Left ventricle myocardium superior (tissue), 1 donor: ENCODE results near the gene SPNS2. TPM values are rescaled to one million over a fixed set of nuclear protein-coding genes. Genes with fewer than 3 reads are reported as not detected.

Source experiments
- ATAC-seq: fragments of 200-7000 bp; cut with Tn5 transposase; one replicate; pipeline ENCODE4 v1.9.1; 2020; ENCODE audit warnings: mild to moderate bottlenecking, moderate library complexity
- DNase-seq: peaks from one replicate; pipeline ENCODE4 v3.0.0-alpha.2; 2020
- intact Hi-C: fragments of 100-400 bp; cut with micrococcal nuclease; formaldehyde crosslinking; loops from one replicate; pipeline ENCODE4 v1.11.0; 2022
- total RNA-seq: library from RNA; stranded (reverse); fragmentation: NEBNext Ultra II Directional; extraction: Animal tissue kit (Norgen Biotek cat#: 25700); gene quantifications from one replicate; pipeline ENCODE4 v1.2.1, GENCODE V29; 2021
- donor health status: DM: no; HTN: yes; CAD: no; lungs with severe emphysema.

The SPNS2 gene
- total RNA-seq, 1 donor from 2014 or later: 12.7 TPM

DNA sequence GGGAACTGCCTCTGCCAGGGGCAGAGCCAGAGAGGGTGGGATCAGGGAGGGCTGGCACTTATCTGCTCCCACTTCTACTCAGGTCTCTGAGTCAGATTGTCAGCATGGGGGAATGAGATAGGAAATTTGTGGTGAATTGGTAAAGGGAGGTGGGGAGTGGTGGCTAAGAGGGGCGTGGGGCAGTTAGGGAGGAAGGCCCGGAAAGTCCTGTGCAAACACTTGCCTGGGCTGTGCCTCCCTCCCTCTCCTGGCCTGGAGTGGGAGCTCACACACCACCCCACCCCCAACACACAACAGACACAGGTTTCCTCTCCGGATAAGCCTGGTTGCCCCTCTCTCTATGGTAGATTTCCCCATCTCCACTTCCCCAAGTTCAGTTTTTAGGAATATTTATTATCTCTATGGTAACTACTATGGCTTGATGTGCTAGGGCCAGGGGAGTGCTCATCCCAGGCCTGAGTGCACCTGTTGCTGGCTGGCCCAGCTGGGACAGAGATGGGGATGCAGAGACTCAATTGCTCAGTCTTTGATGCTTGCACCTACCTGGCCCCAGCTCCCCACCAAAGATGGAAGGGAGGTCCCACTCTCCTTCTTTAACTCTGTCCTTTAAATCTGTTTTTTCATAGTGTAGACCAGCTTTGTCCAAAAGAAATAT is 2.7 kb downstream of the SPNS2 start:
- no peak for ATAC-seq
- intact Hi-C loops: no loop called here
- no peak for DNase-seq

DNA sequence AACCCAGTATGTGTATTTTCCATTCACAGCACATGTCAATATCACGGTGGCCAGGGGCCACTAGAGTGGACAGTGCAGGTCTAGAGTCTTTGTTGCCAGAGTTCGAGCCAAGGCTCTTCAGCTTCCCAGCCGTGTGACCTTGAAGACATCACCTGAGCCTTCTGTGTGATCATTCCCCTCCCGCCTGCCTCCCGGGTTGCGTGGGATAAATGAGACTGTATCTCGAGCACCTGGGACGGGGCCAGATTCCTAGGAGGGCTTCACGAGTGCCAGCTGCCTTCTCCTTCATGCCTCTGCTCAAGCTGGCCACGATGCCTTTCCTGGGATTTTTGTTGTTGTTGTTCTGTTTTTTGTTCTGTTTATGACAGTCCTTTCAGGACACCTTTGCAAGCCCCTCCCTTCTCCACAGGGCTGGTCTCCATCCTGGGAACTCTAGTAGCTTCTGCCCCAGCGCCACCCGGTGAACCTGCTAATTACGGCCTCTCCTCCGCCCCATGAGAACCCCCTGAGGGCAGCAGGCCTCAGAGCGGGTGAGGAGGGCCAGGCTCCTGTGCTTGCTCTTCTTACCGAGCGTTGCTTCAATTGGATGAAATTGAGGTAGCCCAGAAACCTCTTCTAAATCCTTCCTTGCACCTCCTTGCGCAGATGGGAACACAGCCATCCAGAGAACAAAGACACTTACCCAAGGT is 3.9 kb downstream of the SPNS2 start:
- DNase-seq (no peak), ATAC-seq (no peak)

GRCh38 chr17:4503283-4504025 is 4.8 kb downstream of the SPNS2 start:
- intact Hi-C loops: no loop called here
- ATAC-seq (no peak), DNase-seq (no peak)

More for the DNA sequence above, 3.9 kb downstream of the SPNS2 start:
- intact Hi-C loops: no loop called here

DNA sequence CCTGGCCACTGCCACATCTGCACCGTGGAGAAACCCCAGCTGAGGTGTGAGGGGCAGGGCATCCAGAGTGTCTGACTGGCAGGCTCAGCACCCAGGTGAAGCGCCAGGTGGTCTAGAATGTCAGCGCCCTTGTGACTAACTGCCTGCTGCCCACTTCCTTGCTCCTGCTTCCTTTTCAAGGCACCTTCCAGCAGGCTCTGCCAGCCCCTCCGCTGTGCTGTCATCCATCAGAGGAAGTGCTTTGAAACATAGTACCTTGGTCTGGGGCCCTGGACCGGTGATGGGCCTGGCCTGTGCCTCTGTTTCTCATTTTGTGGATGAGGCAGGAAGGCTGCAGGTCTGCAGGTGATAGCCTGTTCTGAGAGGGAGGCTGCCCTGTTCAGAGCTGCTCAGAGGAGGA is 5.5 kb downstream of the SPNS2 start:
- DNase-seq (no peak), ATAC-seq (no peak)
- intact Hi-C loops: no loop called here

DNA sequence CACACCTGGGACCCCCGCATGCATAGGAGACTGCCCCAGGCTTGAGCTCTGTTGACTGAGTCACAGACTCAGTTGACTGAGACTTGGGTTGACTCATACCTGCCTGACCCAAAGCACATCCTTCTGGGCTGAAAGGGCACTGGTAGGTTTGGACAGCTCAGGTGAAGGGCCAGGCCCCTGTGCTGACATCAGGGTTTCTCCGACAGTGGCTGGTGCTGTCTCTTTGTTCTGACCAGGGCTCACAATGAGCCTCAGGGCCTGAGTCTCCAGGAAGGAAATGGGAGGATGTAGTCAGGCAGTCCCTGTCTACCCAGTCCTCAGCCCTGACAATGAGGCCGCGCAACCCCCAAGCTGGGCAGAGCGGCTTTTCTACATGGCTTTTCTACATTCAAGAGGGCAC is 6.5 kb downstream of the SPNS2 start:
- DNase-seq (no peak), ATAC-seq (no peak)
- intact Hi-C loops: no loop called here

DNA sequence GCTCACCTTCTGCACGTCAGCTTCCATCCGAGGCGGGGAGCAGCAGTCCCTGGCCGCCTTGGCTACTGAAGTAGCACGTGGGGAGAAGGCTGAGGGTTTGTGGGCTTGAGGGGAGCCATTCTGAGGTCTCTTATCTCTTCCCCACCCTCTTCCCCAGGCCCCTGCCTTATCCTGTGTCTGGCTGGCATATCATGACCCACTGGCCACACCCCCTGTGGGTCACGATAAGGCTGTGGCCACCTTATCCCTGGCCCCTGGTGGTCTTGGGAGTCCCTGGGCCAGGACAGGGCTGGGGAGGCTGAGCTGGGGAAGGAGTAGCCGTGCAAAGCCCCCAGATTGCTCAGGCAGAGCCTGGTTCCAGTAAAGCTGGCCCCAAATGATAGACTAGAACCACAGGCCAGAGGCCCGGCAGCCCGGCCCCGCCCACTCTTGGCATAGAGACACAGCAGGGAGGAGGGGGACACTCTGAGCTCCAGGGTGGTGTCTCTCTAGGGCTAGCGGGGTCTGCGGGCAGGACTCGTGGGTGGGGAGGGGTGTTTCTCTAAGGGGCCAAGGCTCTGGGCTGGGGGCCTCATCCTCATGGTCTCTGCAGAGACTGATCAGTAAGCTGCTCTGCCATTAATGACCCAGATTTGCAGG is 7.6 kb downstream of the SPNS2 start:
- intact Hi-C loops: no loop called here
- DNase-seq: no peak

DNA sequence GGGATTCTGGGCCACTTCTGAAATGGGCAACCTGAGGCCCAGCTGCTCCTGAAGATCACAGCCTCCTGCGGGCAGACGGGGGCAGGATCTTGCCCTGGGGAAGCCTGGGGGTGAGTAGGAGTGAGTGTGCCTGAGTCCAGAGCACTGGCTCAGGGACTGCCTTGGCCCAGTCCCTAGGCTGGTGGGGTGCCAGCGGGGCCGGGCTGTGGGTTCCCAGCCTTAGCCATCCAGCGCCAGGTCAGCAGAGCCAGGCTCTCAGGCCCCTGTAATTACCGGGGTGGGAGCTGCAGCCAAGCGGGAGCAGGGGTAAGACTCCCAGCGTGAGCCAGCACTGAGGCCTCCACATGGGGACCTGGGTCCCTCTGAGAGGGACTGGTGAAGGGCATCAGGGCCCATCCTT is 8.2 kb downstream of the SPNS2 start:
- ATAC-seq (peak; percentile 86), DNase-seq (peak; percentile 83)
- intact Hi-C loops: no loop called here

More for the DNA sequence above, 7.6 kb downstream of the SPNS2 start:
- peak; percentile 6 for ATAC-seq

DNA sequence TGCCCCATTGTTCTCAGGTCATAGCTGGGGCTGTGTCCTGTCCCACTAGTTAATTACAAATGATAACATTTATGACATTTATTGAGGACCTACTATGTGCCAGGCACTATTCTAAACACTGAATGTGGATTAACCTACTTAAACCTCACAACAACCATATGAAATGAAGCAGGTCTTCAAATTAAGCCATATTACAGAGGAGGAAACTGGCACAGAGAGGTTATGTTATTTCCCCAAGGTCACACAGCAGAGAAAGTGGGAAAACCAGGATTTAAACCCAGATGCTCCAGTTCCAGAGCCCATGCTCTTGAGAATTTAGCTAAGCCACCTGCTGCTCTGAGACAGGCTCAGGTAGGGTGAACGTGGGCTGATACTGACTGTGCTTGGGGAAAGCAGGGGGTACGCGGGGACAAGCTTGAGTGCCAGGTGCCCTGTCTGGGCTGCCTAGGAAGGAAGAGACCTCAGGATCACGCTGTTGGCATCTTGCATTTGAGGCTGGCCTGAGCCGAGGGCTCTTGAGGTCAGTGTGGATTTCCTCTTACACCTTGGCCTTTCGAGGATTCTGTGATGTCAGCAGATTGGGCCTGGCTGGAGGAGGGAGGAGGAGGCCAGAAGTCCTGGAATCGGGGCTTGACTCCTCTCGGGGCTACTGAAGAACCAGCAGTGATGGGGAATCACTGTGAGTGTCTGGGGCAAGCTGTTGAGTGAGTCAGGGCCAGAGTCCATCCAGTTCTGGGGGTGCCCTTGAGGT is 8.9 kb downstream of the SPNS2 start:
- no peak for DNase-seq
- intact Hi-C loops: no loop called here
- ATAC-seq: no peak

GRCh38 chr17:4508207-4508606 is 9.5 kb downstream of the SPNS2 start:
- no peak for DNase-seq
- ATAC-seq: no peak
- intact Hi-C loops: no loop called here

DNA sequence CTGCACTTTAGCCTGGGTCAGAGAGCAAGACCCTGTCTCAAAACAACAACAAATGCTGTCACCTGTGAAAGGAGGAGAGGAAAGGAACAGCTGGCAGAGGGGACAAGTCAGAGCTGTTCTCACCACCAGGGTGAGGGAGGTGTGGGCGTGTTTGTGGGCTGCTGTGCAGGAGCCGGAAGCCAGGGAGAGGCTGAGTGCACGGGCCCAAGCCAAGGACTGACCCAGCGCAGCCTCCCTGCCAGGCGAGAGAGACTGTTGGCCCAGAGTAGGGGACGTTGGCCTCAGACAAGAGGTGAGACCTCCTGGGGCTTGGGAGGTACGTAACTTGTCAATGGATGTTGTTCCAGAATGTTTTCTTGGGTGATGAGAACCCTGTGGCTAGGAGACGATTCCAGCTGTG is 10.7 kb downstream of the SPNS2 start:
- no peak for DNase-seq
- intact Hi-C loops: no loop called here
- ATAC-seq: peak; percentile 29

GRCh38 chr17:4509923-4510617 is 11.4 kb downstream of the SPNS2 start:
- ATAC-seq (peak; percentile 48), DNase-seq (peak; percentile 62)
- intact Hi-C loops: no loop called here

DNA sequence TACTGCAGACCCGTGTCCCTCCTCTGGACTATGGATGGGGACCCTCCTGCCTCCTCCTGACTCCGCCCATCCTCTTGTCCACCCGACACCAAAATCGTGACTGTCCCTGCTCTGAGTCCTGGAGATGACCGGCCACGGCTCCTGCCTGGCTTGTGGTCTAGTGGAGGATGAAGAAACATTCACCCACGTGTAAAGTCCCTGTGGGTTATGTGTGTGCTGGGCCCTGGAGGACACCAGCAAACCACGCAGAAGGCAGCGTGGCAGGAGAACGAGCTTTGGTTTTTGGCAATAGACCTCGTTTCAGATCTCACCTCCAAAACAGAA is 11.9 kb downstream of the SPNS2 start:
- ATAC-seq: no peak
- DNase-seq: no peak
- intact Hi-C loops: no loop called here

- ATAC-seq (no peak), DNase-seq (no peak)
- intact Hi-C loops: no loop called here
Observed at GRCh38 chr17:4511199-4511932, 12.7 kb downstream of the SPNS2 start.

GRCh38 chr17:4512156-4513112 is 13.8 kb downstream of the SPNS2 start:
- ATAC-seq: no peak
- intact Hi-C loops: no loop called here

GRCh38 chr17:4513113-4514032 is 14.7 kb downstream of the SPNS2 start:
- no peak for ATAC-seq
- DNase-seq: no peak
- intact Hi-C loops: no loop called here

More at GRCh38 chr17:4512156-4513112, 13.8 kb downstream of the SPNS2 start:
- DNase-seq: no peak

- intact Hi-C loops: no loop called here
- DNase-seq: no peak
- ATAC-seq: no peak
Observed at GRCh38 chr17:4514206-4514605, 15.5 kb downstream of the SPNS2 start.
